HEK293 (cell line): ENCODE data around the gene MMS19.
A peak's percentile ranks its signal among the peaks of the same experiment; 100 is the strongest.

Source experiments
- CTCF ChIA-PET: fragments of 350-600 bp; formaldehyde crosslinking; extraction: SDS; loops from one replicate; lab custom pipeline; 2021; ENCODE audit warnings: antibody characterized with exemption; lab: Yijun Ruan, JAX
- POLR2A ChIA-PET: fragments of 300-600 bp; formaldehyde crosslinking; extraction: SDS; loops from one replicate; lab custom pipeline; 2020; ENCODE audit warnings: antibody characterized with exemption, inconsistent platforms; lab: Yijun Ruan, JAX
- H3K27ac ChIP-seq: fragments of 200-500 bp; sonication (Bioruptor generic); 2 replicates; pipeline ENCODE4 v1.5.1; 2014; ENCODE audit warnings: low read depth, low read length, control low read depth, inconsistent platforms; ENCODE audit errors: extremely low read depth
- H3K36me3 ChIP-seq, 2 experiments: fragments of 200-500 bp in 1 of 2; sonication (Bioruptor generic) in 1 of 2; 1 replicate in 1 of 2; 2 replicates in 1 of 2; pipeline ENCODE4 v1.5.1; 2014 to 2017; ENCODE audit warnings: inconsistent platforms in 2 of 2, low read length in 2 of 2; ENCODE audit not compliant: control insufficient read depth in 2 of 2, insufficient read depth in 1 of 2
- H3K4me1 ChIP-seq: fragments of 200-500 bp; sonication (Bioruptor generic); 2 replicates; pipeline ENCODE4 v1.5.1; 2014; ENCODE audit warnings: mild to moderate bottlenecking, low read length, inconsistent platforms; ENCODE audit not compliant: control insufficient read depth, insufficient read depth
- H3K4me3 ChIP-seq: 2 replicates; pipeline ENCODE4 v1.5.1; 2011; ENCODE audit warnings: low read depth, mild to moderate bottlenecking, control low read depth, low read length, moderate library complexity
- H3K9me3 ChIP-seq: fragments of 200-500 bp; sonication (Bioruptor generic); 2 replicates; pipeline ENCODE4 v1.5.1; 2014; ENCODE audit warnings: low read depth, low read length, inconsistent platforms; ENCODE audit not compliant: control insufficient read depth, insufficient read depth
- GLIS1 ChIP-seq: fragments of 450-650 bp; formaldehyde crosslinking; IDR thresholded peaks from 2 replicates; pipeline ENCODE4 v1.5.1; 2016; ENCODE audit warnings: missing biosample characterization, missing genetic modification characterization
- SCRT2 ChIP-seq: fragments of 450-650 bp; formaldehyde crosslinking; IDR thresholded peaks from 2 replicates; pipeline ENCODE4 v1.5.1; 2016; ENCODE audit warnings: missing biosample characterization, missing genetic modification characterization
- ZBTB17 ChIP-seq: fragments of 450-650 bp; formaldehyde crosslinking; IDR thresholded peaks from 2 replicates; pipeline ENCODE4 v1.5.1; 2016; ENCODE audit warnings: missing biosample characterization, missing genetic modification characterization
- ZBTB48 ChIP-seq: fragments of 450-650 bp; formaldehyde crosslinking; IDR thresholded peaks from 2 replicates; pipeline ENCODE4 v1.5.1; 2016; ENCODE audit warnings: missing biosample characterization, missing genetic modification characterization
- ZEB2 ChIP-seq: fragments of 450-650 bp; formaldehyde crosslinking; IDR thresholded peaks from 2 replicates; pipeline ENCODE4 v1.5.1; 2016; ENCODE audit warnings: missing biosample characterization, missing genetic modification characterization
- ZNF23 ChIP-seq: fragments of 450-650 bp; formaldehyde crosslinking; IDR thresholded peaks from 2 replicates; pipeline ENCODE4 v1.5.1; 2016; ENCODE audit warnings: missing biosample characterization, missing genetic modification characterization, borderline replicate concordance
- ZNF248 ChIP-seq: fragments of 450-650 bp; formaldehyde crosslinking; IDR thresholded peaks from 2 replicates; pipeline ENCODE4 v1.5.1; 2017; ENCODE audit warnings: missing biosample characterization, missing genetic modification characterization
- ZNF433 ChIP-seq: fragments of 450-650 bp; formaldehyde crosslinking; IDR thresholded peaks from 2 replicates; pipeline ENCODE4 v1.5.1; 2016; ENCODE audit warnings: missing biosample characterization, missing genetic modification characterization, low read depth
- ZNF518A ChIP-seq: fragments of 450-650 bp; formaldehyde crosslinking; conservative IDR thresholded peaks from 2 replicates; pipeline ENCODE4 v1.5.1; 2016; ENCODE audit warnings: low read depth, missing biosample characterization, missing genetic modification characterization
- ZNF629 ChIP-seq: fragments of 450-650 bp; formaldehyde crosslinking; IDR thresholded peaks from 2 replicates; pipeline ENCODE4 v1.5.1; 2017; ENCODE audit warnings: missing biosample characterization, missing genetic modification characterization
- ZNF677 ChIP-seq: fragments of 450-650 bp; IDR thresholded peaks from 2 replicates; pipeline ENCODE4 v1.5.0; 2018; ENCODE audit warnings: missing biosample characterization, mild to moderate bottlenecking, missing genetic modification characterization, moderate library complexity
- ZSCAN30 ChIP-seq: fragments of 450-650 bp; IDR thresholded peaks from 2 replicates; pipeline ENCODE4 v1.5.1; 2018; ENCODE audit warnings: missing biosample characterization, mild to moderate bottlenecking, missing genetic modification characterization, moderate library complexity
- ZSCAN4 ChIP-seq: fragments of 450-650 bp; formaldehyde crosslinking; IDR thresholded peaks from 2 replicates; pipeline ENCODE4 v1.5.1; 2017; ENCODE audit warnings: missing biosample characterization, missing genetic modification characterization
- ZSCAN5A ChIP-seq: fragments of 450-650 bp; formaldehyde crosslinking; IDR thresholded peaks from 2 replicates; pipeline ENCODE4 v1.5.1; 2016; ENCODE audit warnings: missing biosample characterization, missing genetic modification characterization
- TF ChIP-seq, protein P1 (sequence below): fragments of 450-650 bp; formaldehyde crosslinking; IDR thresholded peaks from 2 replicates; pipeline ENCODE4 v1.5.1; 2016; ENCODE audit warnings: missing biosample characterization, missing genetic modification characterization
- TF ChIP-seq, protein P2 (sequence below): fragments of 450-650 bp; formaldehyde crosslinking; IDR thresholded peaks from 2 replicates; pipeline ENCODE4 v1.5.1; 2016; ENCODE audit warnings: missing biosample characterization, missing genetic modification characterization

The MMS19 gene

DNA sequence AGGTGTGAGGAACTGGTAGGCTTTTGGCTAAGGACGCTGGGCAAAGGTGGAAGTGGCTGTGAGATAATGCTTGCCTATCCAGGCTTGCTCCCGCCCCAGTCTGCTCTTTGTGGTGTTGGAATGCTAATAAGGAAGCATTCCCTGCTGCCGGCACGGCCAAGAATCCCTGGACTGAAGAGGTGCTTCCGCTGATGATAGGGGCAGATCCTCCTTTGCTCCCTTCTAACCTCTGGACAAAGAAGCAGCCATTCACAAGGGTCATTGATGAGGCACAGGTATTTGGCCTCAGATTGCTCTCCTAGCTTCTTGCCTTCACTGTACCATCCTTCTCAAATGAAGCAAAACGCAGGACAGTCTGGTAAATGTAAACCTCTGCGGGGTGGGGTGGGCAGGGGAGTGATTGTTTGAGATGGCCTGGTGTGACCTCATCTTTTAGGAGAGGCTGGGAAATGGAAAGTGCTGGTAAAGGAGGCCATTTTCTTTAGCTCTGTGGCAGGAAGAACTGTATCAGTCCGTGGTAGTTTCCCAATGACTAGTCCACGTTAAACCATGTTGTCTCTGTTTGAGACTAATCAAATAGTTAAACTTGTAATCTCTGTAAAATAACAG, 70.5 kb downstream of the MMS19 start (continued):
- TF ChIP-seq ZSCAN5A (no peak), ZBTB48 (tag by site-specific recombination) (no peak), ZNF629 (peak; percentile 36; the same call in 1 of the 2 replicates), ZSCAN4 (tag by site-specific recombination) (no peak), ZNF248 (tag by site-specific recombination) (no peak)
- TF ChIP-seq, all 188 proteins: peak for 17

- POLR2A ChIA-PET, result interaction anchor here (0.8 to 1.7 kb wide), 4 partner anchors 13 to 260 kb away, joined by 3 to 4 read pairs (median 4); partner anchors contain the start of genes ARHGAP19 and AVPI1
- H3K4me1 ChIP-seq, result no peaks in the 10 kb centered on the region; the same call in 1 of the 2 replicates
- TF ChIP-seq ZNF433 (tag by site-specific recombination) (no peak), ZEB2 (tag by site-specific recombination) (no peak), ZNF23 (tag by site-specific recombination) (no peak), ZNF518A (tag by site-specific recombination) (no peak), ZNF677 (tag by site-specific recombination) (no peak), ZSCAN30 (no peak), SCRT2 (tag by site-specific recombination) (peak; percentile 97), GLIS1 (tag by site-specific recombination) (no peak), ZBTB17 (peak; percentile 11; the same call in 1 of the 2 replicates)
- TF ChIP-seq, protein P1, sequence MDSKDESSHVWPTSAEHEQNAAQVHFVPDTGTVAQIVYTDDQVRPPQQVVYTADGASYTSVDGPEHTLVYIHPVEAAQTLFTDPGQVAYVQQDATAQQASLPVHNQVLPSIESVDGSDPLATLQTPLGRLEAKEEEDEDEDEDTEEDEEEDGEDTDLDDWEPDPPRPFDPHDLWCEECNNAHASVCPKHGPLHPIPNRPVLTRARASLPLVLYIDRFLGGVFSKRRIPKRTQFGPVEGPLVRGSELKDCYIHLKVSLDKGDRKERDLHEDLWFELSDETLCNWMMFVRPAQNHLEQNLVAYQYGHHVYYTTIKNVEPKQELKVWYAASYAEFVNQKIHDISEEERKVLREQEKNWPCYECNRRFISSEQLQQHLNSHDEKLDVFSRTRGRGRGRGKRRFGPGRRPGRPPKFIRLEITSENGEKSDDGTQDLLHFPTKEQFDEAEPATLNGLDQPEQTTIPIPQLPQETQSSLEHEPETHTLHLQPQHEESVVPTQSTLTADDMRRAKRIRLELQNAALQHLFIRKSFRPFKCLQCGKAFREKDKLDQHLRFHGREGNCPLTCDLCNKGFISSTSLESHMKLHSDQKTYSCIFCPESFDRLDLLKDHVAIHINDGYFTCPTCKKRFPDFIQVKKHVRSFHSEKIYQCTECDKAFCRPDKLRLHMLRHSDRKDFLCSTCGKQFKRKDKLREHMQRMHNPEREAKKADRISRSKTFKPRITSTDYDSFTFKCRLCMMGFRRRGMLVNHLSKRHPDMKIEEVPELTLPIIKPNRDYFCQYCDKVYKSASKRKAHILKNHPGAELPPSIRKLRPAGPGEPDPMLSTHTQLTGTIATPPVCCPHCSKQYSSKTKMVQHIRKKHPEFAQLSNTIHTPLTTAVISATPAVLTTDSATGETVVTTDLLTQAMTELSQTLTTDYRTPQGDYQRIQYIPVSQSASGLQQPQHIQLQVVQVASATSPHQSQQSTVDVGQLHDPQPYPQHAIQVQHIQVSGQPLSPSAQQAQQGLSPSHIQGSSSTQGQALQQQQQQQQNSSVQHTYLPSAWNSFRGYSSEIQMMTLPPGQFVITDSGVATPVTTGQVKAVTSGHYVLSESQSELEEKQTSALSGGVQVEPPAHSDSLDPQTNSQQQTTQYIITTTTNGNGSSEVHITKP (tag by site-specific recombination), result peak; percentile 92
- TF ChIP-seq, protein P2, sequence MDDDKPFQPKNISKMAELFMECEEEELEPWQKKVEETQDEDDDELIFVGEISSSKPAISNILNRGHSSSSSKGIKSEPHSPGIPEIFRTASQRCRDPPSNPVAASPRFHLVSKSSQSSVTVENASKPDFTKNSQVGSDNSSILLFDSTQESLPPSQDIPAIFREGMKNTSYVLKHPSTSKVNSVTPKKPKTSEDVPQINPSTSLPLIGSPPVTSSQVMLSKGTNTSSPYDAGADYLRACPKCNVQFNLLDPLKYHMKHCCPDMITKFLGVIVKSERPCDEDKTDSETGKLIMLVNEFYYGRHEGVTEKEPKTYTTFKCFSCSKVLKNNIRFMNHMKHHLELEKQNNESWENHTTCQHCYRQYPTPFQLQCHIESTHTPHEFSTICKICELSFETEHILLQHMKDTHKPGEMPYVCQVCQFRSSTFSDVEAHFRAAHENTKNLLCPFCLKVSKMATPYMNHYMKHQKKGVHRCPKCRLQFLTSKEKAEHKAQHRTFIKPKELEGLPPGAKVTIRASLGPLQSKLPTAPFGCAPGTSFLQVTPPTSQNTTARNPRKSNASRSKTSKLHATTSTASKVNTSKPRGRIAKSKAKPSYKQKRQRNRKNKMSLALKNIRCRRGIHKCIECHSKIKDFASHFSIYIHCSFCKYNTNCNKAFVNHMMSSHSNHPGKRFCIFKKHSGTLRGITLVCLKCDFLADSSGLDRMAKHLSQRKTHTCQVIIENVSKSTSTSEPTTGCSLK, result no peak
These were observed 71.2 kb downstream of the MMS19 start for GRCh38 chr10:97426776-97427570.

More at GRCh38 chr10:97426776-97427570, 71.2 kb downstream of the MMS19 start:
- CTCF ChIA-PET, result interaction anchor here (0.7 to 1.1 kb wide), 3 partner anchors 15 to 28 kb away, joined by 3 read pairs; no protein-coding TSS in a partner anchor
- peaks cover 38 to 55% of the 10 kb centered on the region in 2 experiments for H3K36me3 ChIP-seq
- H3K9me3 ChIP-seq, result no peaks in the 10 kb centered on the region
- peak overlapping the region; percentile 96 for H3K27ac ChIP-seq
- H3K4me3 ChIP-seq, result peak overlapping the region; percentile 87
